ENCODE results near the gene PKP2. TPM values are rescaled to one million over a fixed set of nuclear protein-coding genes. Genes with fewer than 3 reads are reported as not detected.

Gene PKP2
- total and polyA plus RNA-seq, 2 of the 8 experiments (the other 6 are each of a cell fraction or from before 2014, with no cell fraction given) = 9.6 to 44.8 TPM

GRCh38 chr12:32874078-32874477, 22.5 kb downstream of the PKP2 start:
- H3K27me3 ChIP-seq (replicated peaks in 1 of 4; ENCODE audit: control insufficient read depth in 3 of 4, extremely low read depth in 1 of 4, insufficient read depth in 3 of 4, low read length in 3 of 4) = no peaks in the 10 kb centered on the region
- H4K20me1 ChIP-seq (replicated peaks in 1 of 2; ENCODE audit: control insufficient read depth in 1 of 2, insufficient read depth in 2 of 2, low read length in 2 of 2) = peaks cover 0 to 1% of the 10 kb centered on the region in 2 experiments
- H4K5ac ChIP-seq (ENCODE audit: insufficient read length, low read depth, low read length) = no peak overlapping the region
- H4K8ac ChIP-seq (ENCODE audit: extremely low read depth, insufficient read depth, low read length) = no peak overlapping the region
- H3K23me2 ChIP-seq (ENCODE audit: low read depth, low read length) = peaks cover 2% of the 10 kb centered on the region; the same call in 1 of the 2 replicates
- no peak overlapping the region for H2BK20ac ChIP-seq (ENCODE audit: low read length)
- no peak overlapping the region for H2BK120ac ChIP-seq (replicated peaks; ENCODE audit: low read depth, low read length)
- no peak overlapping the region for H3K18ac ChIP-seq (ENCODE audit: extremely low read depth, low read length)
- H3K4ac ChIP-seq (replicated peaks; ENCODE audit: insufficient read length, low read depth, low read length) = no peak overlapping the region
- POLR2A ChIA-PET (ENCODE audit: partially characterized antibody) = no interaction called here
- no peaks in the 10 kb centered on the region; a peak in 1 of 4 replicates for H3K79me2 ChIP-seq (ENCODE audit: control insufficient read depth in 1 of 2, insufficient read depth in 2 of 2, low read length in 2 of 2)
- no peak overlapping the region for H3K23ac ChIP-seq (ENCODE audit: insufficient read length)
- no peak overlapping the region for H3K27ac ChIP-seq (ENCODE audit: low read depth, low read length)
- no peaks in the 10 kb centered on the region for H3K4me1 ChIP-seq (replicated peaks in 1 of 4; ENCODE audit: control insufficient read depth in 3 of 4, insufficient read depth in 4 of 4, low read length in 3 of 4)
- no peak overlapping the region; the same call in 1 of the 2 replicates for H2BK15ac ChIP-seq (ENCODE audit: low read length)
- WGBS, 2 experiments (ENCODE audit: extremely low coverage in 1 of 2, insufficient coverage in 1 of 2, insufficient read length in 1 of 2, insufficient replicate concordance in 2 of 2, low coverage in 1 of 2, low lambda C conversion rate in 2 of 2, missing lambda C conversion rate in 1 of 2) = 93% methylated on average over 3 of the region's 3 CpGs; no CpG with 5 or more reads in 1 of the 2 experiments
- no peak for DNase-seq (ENCODE audit: low read depth in 1 of 2, low spot score in 2 of 2)
- H3K79me1 ChIP-seq (ENCODE audit: low read depth, low read length) = no peaks in the 10 kb centered on the region
- no peaks in the 10 kb centered on the region for H3K9me3 ChIP-seq (ENCODE audit: insufficient read depth in 2 of 2, low read depth in 1 of 2, low read length in 1 of 2)
- FAIRE-seq = no peak
- no peak overlapping the region for H3K14ac ChIP-seq (ENCODE audit: insufficient read length)
- H2AFZ ChIP-seq (ENCODE audit: low read length) = no peak overlapping the region
- H3K36me3 ChIP-seq (ENCODE audit: control insufficient read depth in 2 of 4, insufficient read depth in 4 of 4, low read length in 3 of 4) = peaks cover 0 to 10% (median 7%) of the 10 kb centered on the region in 4 experiments; a peak in 3 of 8 replicates
- CTCF ChIA-PET (ENCODE audit: partially characterized antibody) = interaction anchor here (1.0 kb wide), 1 partner anchor 118 kb away, joined by 3 read pairs; the partner anchor contains the start of gene YARS2
- TF ChIP-seq USF2 (IDR thresholded peaks at IDR 0.05; ENCODE audit: low read length) (no peak), KDM4A (IDR thresholded peaks at IDR 0.05; ENCODE audit: low read depth, low read length, severe bottlenecking) (no peak), RBBP5 (IDR thresholded peaks at IDR 0.05; ENCODE audit: borderline replicate concordance, low read depth, low read length) (no peak), CTBP2 (IDR thresholded peaks at IDR 0.05; ENCODE audit: borderline replicate concordance, insufficient read depth, insufficient read length, low read length) (no peak), YY1 (IDR thresholded peaks at IDR 0.05; ENCODE audit: low read depth, low read length) (no peak), CHD1 (IDR thresholded peaks at IDR 0.05; ENCODE audit: low read depth, low read length) (no peak), FOSL1 (IDR thresholded peaks at IDR 0.05; ENCODE audit: insufficient read depth, low read depth, low read length) (no peak), ATF2 (IDR thresholded peaks at IDR 0.05; ENCODE audit: low read length) (no peak), SP4 (IDR thresholded peaks at IDR 0.05; ENCODE audit: low read length) (no peak)
- H2AK5ac ChIP-seq (ENCODE audit: low read depth, low read length) = no peak overlapping the region
- no peak overlapping the region for H4K91ac ChIP-seq (replicated peaks; ENCODE audit: insufficient read length, low read length)
- H2BK5ac ChIP-seq (ENCODE audit: low read depth, low read length) = no peak overlapping the region
- no peak overlapping the region for H3K4me2 ChIP-seq (ENCODE audit: insufficient read depth in 1 of 2, low read depth in 2 of 2, low read length in 2 of 2)
- H3K4me3 ChIP-seq (ENCODE audit: extremely low read depth in 1 of 4, insufficient read depth in 2 of 4, low read depth in 3 of 4, low read length in 4 of 4) = no peak overlapping the region
- no peak overlapping the region for H2BK12ac ChIP-seq (ENCODE audit: low read depth, low read length)
- no peak overlapping the region for H3K56ac ChIP-seq (replicated peaks; ENCODE audit: insufficient read length, low read depth, low read length)
- no peak overlapping the region for H3K9ac ChIP-seq (replicated peaks in 1 of 4; ENCODE audit: extremely low read depth in 1 of 4, low read depth in 3 of 4, low read length in 3 of 4)
